AML-193 (cell line): Measurements from ENCODE around the gene STK32C.

ENCODE experiments used
- DNase-seq, 2 experiments: peaks; one replicate each; lab custom pipeline; 2025; lab: John Stamatoyannopoulos, UW

Gene STK32C

GRCh38 chr10:132307823-132308586 lies at the start of gene STK32C:
TSS of gene STK32C (minus strand) at chr10:132307950. CDS start at chr10:132307833, 117 bp downstream.
- DNase-seq = peak; percentile 71 to 77

- no peak for DNase-seq
Observed at GRCh38 chr10:132356621-132357195, 49.0 kb upstream of the STK32C start.

- no peak for DNase-seq
Observed at GRCh38 chr10:132355754-132356153, 48.0 kb upstream of the STK32C start.

- no peak for DNase-seq
Observed at GRCh38 chr10:132355297-132355696, 47.5 kb upstream of the STK32C start.

GRCh38 chr10:132354356-132355094 lies 46.8 kb upstream of the STK32C start:
- no peak for DNase-seq

GRCh38 chr10:132353456-132354355 lies 46.0 kb upstream of the STK32C start:
- no peak for DNase-seq

- DNase-seq = peak; percentile 26 to 28
Observed at GRCh38 chr10:132352462-132353308, 44.9 kb upstream of the STK32C start.

GRCh38 chr10:132351611-132352010 lies 43.9 kb upstream of the STK32C start:
- no peak for DNase-seq

GRCh38 chr10:132350946-132351345 lies 43.2 kb upstream of the STK32C start:
- DNase-seq = no peak

GRCh38 chr10:132350391-132350790 lies 42.6 kb upstream of the STK32C start:
- DNase-seq = no peak

- no peak for DNase-seq
Observed at GRCh38 chr10:132349766-132350165, 42.0 kb upstream of the STK32C start.

- no peak for DNase-seq
Observed at GRCh38 chr10:132347931-132348267, 40.1 kb upstream of the STK32C start.

- no peak for DNase-seq
Observed at GRCh38 chr10:132347211-132347930, 39.6 kb upstream of the STK32C start.

GRCh38 chr10:132346806-132347205 lies 39.1 kb upstream of the STK32C start:
- no peak for DNase-seq

GRCh38 chr10:132345345-132345744 lies 37.6 kb upstream of the STK32C start:
- no peak for DNase-seq

GRCh38 chr10:132344386-132344785 lies 36.6 kb upstream of the STK32C start:
- no peak for DNase-seq

GRCh38 chr10:132342553-132342952 lies 34.8 kb upstream of the STK32C start:
- no peak for DNase-seq

- no peak for DNase-seq
Observed at GRCh38 chr10:132341781-132342180, 34.0 kb upstream of the STK32C start.

GRCh38 chr10:132341017-132341416 lies 33.3 kb upstream of the STK32C start:
- DNase-seq = no peak

- DNase-seq = no peak
Observed at GRCh38 chr10:132339276-132339675, 31.5 kb upstream of the STK32C start.
